T-helper 2 cell (primary cell): ENCODE data around the gene TMEM120B.
"Not testable (repeated sequence)": the region's sequence is repeated elsewhere in the genome, so short reads cannot be mapped to it uniquely, and the experiment has no call there.

Source experiments
- DNase-seq, 5 experiments: peaks; one replicate each; pipeline versions ENCODE4 v3.0.0 to v3.0.0-alpha.2; 2012 to 2022

TMEM120B gene

DNA sequence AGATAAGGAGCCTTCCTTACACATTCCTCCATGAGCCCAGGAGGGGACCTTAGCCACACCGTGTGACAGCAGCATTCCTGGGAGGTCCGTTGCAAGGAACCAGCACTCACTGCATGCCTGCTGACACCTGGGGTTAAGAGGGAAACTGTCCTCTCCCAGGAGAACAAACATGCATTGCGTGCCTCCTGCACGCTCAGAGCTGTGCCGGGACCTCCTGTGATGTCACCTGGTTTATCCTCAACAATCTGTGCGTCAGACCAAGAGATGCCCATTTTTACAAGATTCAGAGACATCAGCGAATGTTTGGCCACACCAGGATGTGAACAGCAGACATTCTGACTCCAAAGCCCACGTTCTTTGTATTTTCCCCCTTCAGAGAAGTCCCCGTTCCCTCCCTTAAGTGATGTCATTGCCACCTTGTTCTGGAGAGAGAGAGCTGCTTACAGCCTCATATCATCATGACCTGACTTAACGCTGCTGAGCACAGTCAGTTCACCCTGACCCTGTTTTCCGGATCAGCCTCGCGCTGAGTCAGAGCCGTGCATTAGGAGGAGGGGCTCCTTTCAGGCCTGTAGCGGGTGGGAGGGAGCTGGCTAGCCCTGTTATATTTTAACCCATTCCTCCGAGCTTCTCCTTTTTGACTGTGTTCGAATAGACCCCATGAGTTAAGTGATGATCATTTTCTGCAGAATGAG, 36.2 kb downstream of the TMEM120B start:
- peak in 1 of 5 experiments; percentile 40 for DNase-seq

GRCh38 chr12:121749267-121749666, 36.7 kb downstream of the TMEM120B start:
- DNase-seq = no peak

- peak in 2 of 5 experiments; percentile 32 to 42 for DNase-seq
These were observed 38.0 kb downstream of the TMEM120B start for GRCh38 chr12:121750507-121750955.

DNA sequence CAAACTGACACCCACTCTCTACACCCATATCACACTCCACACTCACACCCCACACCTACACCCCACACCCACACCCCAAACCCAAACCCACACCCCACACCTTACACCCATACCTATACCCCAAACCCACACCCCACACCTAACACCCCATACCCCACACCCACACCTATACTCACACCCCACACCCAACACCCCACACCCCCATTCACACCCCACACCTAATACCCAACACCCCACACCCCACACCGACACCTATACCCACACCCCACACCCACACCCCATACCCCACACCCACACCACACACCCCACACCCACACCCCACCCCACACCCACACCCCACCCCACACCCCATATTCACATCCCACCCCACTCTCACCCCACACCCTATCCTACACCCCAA, 38.5 kb downstream of the TMEM120B start:
- peak in 1 of 5 experiments; percentile 29 for DNase-seq

DNA sequence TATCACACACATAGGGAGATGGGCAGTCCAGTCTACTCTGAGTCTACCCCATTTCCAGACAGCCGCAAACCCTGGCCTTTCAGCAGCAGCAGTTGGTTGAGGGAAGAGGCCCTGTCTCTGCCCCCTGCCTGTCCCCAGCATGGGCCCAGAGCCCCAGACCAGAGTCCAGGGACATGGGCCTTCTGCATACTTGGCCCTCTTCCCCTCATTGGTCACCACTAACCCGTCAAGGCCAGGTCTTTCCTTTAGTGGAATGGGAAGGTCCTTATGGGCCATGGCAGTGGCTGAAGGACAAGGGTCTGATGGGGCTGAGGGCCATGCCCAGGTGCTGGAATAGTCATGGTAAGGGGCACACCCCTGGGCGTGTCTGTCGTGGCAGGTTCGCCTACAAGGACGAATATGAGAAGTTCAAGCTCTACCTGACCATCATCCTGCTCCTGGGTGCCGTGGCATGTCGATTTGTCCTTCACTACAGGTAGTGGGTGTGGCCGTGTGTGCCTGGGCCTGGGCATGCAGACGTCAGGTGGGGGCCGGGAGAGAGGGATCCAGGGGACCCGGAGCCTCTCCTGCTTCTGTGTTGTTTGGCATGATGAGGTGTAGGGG, 39.3 kb downstream of the TMEM120B start:
- DNase-seq = no peak

DNA sequence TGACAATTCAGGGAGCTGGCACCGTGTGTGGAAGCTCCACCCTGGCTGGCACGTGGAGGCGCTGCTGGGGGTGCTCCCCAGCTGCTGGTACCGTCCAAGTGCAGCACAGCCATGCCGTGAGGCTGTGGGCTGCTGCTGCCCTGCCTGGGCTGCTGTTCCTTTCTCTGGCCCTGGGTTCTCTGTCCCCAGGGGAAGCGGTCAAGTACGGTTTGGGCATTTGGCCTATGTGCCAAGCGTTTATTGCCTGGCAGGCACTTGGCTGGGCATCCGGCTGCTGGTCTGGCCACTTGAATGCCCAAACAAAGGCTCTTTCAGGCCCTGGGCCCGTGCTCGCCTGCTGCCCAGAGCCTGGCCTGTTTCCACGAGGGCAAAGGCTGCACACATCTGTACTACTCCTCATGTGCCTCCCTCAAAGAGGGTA, 41.3 kb downstream of the TMEM120B start:
- no peak for DNase-seq

GRCh38 chr12:121754836-121755235, 42.3 kb downstream of the TMEM120B start:
- DNase-seq = no peak

- no peak for DNase-seq
These were observed 43.0 kb downstream of the TMEM120B start for GRCh38 chr12:121755591-121755990.

GRCh38 chr12:121758536-121758935, 46.0 kb downstream of the TMEM120B start:
- not testable (repeated sequence) for DNase-seq

GRCh38 chr12:121762269-121762668, 49.7 kb downstream of the TMEM120B start:
- DNase-seq = no peak

GRCh38 chr12:121764808-121765207, 52.3 kb downstream of the TMEM120B start:
- no peak for DNase-seq

- no peak for DNase-seq
These were observed 53.0 kb downstream of the TMEM120B start for GRCh38 chr12:121765573-121765972.

DNA sequence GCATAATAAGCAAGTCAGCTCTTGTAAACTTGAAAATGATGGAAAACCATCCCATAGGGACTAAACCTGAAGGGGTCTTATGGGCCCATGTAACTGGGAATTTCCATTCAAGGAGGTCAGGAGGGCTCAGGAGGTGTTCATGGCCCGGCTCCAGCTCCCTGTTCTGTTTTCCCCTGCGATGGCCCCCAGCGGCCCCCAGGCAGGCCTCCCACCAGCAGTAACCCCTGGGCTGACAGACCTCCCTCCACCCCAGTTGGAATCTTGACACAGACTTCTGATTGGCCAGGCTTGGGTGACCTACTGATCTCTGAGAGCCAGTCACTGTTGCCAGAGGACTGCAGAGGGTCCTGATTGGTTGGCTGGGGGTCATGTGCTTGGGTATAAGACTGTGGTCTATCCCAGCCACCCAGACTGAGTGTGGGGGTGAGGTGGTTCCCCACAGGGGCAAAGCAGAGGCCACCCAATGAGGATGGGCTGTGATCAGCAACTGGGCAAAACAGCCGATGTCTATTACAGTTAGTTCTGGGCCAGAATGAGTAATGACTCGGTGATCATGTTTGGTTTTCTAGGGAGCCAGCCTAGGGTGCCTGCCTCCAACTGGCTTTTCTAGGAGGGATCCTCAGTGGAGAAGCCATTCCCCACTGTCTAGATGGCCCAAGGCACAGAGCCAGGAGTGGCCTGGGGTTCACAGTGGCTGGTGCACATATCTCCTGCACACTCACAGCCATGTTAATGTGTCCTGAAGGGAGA, 53.9 kb downstream of the TMEM120B start:
- no peak for DNase-seq

DNA sequence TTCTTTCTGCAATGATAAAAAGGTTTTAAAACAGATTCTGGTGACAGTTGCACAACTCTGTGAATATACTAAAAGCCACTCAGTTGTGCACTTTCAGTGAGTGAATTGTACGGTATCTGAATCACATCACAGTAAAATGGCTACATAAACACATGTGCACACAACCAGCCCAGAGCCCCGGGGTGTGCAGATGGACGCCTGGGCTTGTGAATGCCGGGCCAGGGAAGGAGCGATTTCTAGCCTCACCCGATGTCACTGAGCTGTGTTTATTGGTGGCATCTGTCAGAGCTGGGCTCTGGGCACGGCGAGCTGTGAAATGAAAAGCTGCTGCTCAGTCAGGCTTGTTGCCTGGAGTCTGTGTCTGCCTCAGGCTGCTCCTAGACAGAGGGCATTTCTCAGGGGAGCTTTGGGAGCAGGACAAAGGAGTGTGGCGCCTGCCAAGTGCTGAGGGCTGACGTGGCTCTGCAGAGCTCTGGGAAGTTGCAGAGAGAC, 55.0 kb downstream of the TMEM120B start:
- no peak for DNase-seq

GRCh38 chr12:121769297-121769830, 56.8 kb downstream of the TMEM120B start:
- DNase-seq = no peak

DNA sequence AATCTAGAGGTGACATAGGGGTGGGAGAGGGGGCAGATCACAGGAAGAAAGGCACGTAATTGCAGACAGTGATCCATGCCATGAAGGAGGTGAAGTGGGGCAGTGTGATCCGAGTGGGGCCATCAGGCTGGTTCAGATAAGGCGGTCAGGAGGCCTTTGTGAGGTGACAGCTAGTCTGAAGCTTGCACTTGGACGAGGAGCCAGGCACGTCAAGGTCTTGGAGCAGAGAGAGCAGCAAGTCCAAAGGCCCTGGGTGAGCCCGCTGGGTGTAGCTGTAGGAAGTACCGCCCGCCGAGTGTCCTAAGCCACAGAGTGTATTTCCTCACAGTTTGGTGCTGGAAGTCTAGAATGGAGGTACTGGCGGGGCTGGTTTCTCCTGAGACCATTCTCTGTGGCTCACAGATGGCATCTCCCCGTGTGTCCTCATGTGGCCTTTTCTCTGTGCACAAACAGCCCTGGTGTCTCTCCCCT, 57.3 kb downstream of the TMEM120B start:
- no peak for DNase-seq

- DNase-seq = no peak
These were observed 57.8 kb downstream of the TMEM120B start for GRCh38 chr12:121770388-121770787.

- no peak for DNase-seq
These were observed 58.5 kb downstream of the TMEM120B start for GRCh38 chr12:121770813-121771625.

DNA sequence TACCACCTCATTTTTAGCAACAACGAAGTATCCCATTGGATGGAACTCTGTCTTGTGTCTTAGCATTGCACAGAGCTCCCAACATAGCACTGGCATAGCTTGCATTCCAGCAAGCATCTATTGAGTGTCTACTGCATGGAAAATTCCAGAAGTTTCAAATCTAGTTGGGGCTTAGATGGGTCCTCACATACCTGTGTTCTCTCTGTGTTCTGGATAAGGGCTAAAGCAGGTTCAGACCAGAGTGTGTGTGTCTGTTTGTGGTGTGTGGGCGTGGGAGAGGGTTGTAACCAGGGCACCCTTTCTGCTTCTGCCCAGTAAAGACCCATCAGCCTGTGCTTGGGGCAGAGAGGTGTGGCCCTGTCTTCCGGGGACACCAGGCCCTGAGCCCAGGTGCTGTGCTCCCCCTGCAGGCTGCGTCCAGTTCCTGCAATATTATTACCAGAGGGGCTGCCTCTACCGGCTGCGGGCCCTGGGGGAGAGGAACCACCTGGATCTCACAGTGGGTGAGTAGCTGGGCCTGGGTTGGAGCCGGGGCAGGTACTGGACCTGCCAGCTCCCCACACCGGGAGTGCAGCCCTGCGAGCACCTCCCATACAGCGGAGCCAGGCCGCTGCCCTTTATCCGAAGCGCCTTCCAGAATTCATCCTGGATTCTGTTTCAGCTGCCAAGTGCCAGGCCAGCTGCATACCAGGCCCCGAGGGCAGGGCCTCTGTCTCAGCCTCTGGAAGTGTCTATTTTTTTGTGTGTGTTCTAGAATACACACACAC, 60.6 kb downstream of the TMEM120B start:
- peak; percentile 55 to 88 (median 65) for DNase-seq

DNA sequence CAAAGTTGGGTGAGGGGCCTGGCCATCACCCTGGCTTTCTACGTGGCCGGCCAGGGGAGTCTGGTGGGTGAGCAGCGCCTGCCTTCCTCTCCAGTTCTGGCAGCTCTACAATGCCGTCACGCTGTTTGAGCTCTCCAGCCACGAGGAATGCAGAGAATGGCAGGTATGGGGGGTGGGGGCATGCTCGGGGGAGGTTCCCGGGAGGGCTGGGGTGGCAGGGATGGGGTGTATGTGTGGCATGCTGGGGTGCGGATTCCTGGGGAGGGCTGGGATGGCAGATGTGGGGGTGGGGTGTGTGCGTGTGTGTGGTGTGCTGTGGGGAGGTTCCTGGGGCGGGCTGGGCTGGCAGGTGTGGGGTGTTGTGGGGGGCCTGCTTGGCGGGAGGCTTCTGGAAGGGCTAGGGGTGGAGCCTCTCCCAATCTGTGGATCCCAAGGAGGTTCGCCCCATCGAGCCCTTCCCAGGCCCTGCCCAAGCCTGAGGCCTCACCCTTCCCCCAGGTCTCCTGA, 62.5 kb downstream of the TMEM120B start:
- DNase-seq = no peak

- no peak for DNase-seq
These were observed 62.9 kb downstream of the TMEM120B start for GRCh38 chr12:121775501-121775900.
